Ectodermal cell (in vitro differentiated cells): ENCODE measurements around the gene FUT8.

Source experiments
- H3K27ac ChIP-seq: 2 replicates; pipeline ENCODE4 v1.7.0; 2013; ENCODE audit warnings: mild to moderate bottlenecking, low read depth, low read length; ENCODE audit not compliant: insufficient read depth, poor library complexity, severe bottlenecking
- H3K27me3 ChIP-seq: 2 replicates; pipeline ENCODE4 v1.7.0; 2013; ENCODE audit warnings: mild to moderate bottlenecking, low read length; ENCODE audit not compliant: insufficient read depth, control insufficient read depth, poor library complexity, severe bottlenecking
- H3K36me3 ChIP-seq: one replicate; pipeline ENCODE4 v1.7.0; 2013; ENCODE audit warnings: low read length; ENCODE audit not compliant: control insufficient read depth, insufficient read depth
- H3K4me1 ChIP-seq: one replicate; pipeline ENCODE4 v1.7.0; 2013; ENCODE audit warnings: low read length; ENCODE audit not compliant: control insufficient read depth, insufficient read depth
- H3K4me3 ChIP-seq: 2 replicates; pipeline ENCODE4 v1.7.0; 2013; ENCODE audit warnings: low read depth, low read length, control low read depth; ENCODE audit not compliant: insufficient read depth
- H3K9me3 ChIP-seq: 2 replicates; pipeline ENCODE4 v1.7.0; 2013; ENCODE audit warnings: mild to moderate bottlenecking, low read length, moderate library complexity; ENCODE audit not compliant: control insufficient read depth
- WGBS, 2 experiments: methylation state at CpG; one replicate each; pipeline ENCODE4 v1.1.7; 2013; ENCODE audit warnings: missing lambda C conversion rate in 2 of 2; 5-methylcytosine and 5-hydroxymethylcytosine counted together

FUT8 gene

DNA sequence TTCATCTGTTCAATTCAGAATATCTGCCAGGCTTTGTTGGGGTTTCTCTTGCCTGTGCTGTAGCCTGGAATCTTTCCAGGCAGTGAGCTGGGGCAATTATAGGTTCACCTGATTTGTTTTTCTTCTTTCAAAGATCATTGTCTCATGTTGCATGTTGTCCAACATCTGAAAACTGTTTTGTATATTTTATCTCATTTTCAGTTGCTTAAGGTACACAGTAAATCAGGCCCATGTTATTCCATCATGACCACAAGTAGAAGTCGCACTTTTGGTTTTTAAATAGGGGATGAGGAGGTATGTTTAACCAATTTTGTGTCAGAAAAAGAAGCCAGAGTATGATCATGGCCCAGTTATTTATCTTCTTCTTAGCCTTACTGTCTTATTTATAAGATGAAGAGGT lies 24.9 kb upstream of the FUT8 start:
- Histone ChIP-seq H3K27ac (no peak overlapping the region), H3K36me3 (no peaks in the 10 kb centered on the region), H3K4me1 (no peaks in the 10 kb centered on the region), H3K27me3 (no peaks in the 10 kb centered on the region), H3K4me3 (no peak overlapping the region), H3K9me3 (no peaks in the 10 kb centered on the region)
- WGBS, 2 experiments, result 92 to 100% methylated on average over 1 of the region's 1 CpG

DNA sequence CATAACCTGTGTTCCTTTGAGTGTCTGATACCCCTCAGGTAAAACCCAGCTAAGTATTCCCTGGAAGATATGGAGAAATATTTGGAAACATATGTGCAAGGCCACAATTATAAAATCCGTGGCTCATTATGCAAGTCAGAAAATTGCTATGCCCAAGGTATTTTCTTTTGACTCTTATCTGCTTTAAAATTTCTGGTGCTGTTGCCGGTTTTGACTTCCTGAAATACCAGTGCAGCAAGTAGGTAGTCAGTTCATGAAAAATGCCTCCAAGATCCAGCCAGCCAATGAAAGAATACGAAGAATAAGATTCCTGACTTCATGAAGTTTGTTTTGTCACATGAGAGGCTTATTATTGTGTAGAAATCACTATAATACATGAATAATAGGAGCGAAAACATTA lies 20.2 kb upstream of the FUT8 start:
- no peaks in the 10 kb centered on the region for H3K9me3 ChIP-seq
- no peaks in the 10 kb centered on the region for H3K27me3 ChIP-seq
- H3K4me3 ChIP-seq, result no peak overlapping the region
- H3K27ac ChIP-seq, result no peak overlapping the region
- H3K36me3 ChIP-seq, result no peaks in the 10 kb centered on the region
- 94 to 97% methylated on average over 4 of the region's 4 CpGs for WGBS, 2 experiments
- no peaks in the 10 kb centered on the region for H3K4me1 ChIP-seq

DNA sequence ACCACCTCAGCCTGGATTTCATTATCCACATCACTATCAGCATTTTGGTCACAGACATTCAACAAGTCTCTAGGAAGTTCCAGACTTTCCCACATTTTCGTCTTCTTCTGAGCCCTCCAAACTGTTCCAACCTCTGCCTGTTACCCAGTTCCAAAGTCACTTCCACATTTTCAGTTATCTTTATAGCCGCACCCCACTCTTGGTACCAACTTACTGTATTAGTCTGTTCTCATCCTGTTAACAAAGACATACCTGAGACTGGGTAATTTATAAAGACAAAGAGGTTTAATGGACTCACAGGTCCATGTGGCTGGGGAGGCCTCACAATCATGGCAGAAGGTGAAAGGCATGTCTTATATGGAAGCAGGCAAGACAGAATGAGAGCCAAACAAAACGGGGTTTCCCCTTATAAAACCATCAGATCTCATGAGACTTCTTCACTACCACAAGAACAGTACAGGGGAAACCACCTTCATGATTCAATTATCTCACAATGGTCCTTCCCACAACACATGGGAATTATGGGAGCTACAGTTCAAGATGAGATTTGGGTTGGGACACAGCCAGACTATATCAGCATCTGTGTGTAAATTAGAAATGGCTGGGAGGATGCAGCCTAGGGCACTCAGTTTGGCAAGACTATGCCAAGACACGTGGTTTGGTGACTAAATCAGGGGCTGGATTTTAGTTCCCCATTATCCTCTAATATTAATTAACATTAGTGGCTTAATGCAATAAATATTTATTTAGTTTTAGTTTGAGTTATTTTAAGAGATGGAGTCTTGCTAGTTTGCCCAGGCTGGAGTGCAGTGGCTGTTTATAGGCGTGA lies 16.2 kb upstream of the FUT8 start:
- Histone ChIP-seq H3K27me3 (no peaks in the 10 kb centered on the region), H3K4me3 (no peak overlapping the region), H3K36me3 (no peaks in the 10 kb centered on the region), H3K9me3 (no peaks in the 10 kb centered on the region), H3K4me1 (no peaks in the 10 kb centered on the region), H3K27ac (no peak overlapping the region)
- WGBS, 2 experiments, result 81 to 89% methylated on average over 4 to 5 of the region's 5 CpGs

- Histone ChIP-seq H3K27ac (no peak overlapping the region), H3K4me3 (no peak overlapping the region), H3K27me3 (no peaks in the 10 kb centered on the region), H3K36me3 (no peaks in the 10 kb centered on the region), H3K4me1 (no peaks in the 10 kb centered on the region), H3K9me3 (no peaks in the 10 kb centered on the region)
Measured at GRCh38 chr14:65403231-65403630, 9.3 kb upstream of the FUT8 start.

GRCh38 chr14:65408113-65408512 lies 4.4 kb upstream of the FUT8 start:
- no peak overlapping the region for H3K4me3 ChIP-seq
- no peaks in the 10 kb centered on the region for H3K4me1 ChIP-seq
- no peaks in the 10 kb centered on the region for H3K9me3 ChIP-seq
- H3K27me3 ChIP-seq, result no peaks in the 10 kb centered on the region
- 86 to 94% methylated on average over 3 of the region's 3 CpGs for WGBS, 2 experiments
- H3K27ac ChIP-seq, result no peak overlapping the region
- no peaks in the 10 kb centered on the region for H3K36me3 ChIP-seq

GRCh38 chr14:65410640-65411039 lies 1.9 kb upstream of the FUT8 start:
- WGBS, 2 experiments, result 85 to 96% methylated on average over 1 of the region's 2 CpGs
- no peak overlapping the region for H3K27ac ChIP-seq
- no peaks in the 10 kb centered on the region for H3K36me3 ChIP-seq
- no peak overlapping the region for H3K4me3 ChIP-seq
- H3K4me1 ChIP-seq, result peaks cover 3% of the 10 kb centered on the region
- H3K27me3 ChIP-seq, result no peaks in the 10 kb centered on the region
- H3K9me3 ChIP-seq, result no peaks in the 10 kb centered on the region

GRCh38 chr14:65411656-65412031 lies 886 bp upstream of the FUT8 start:
- 0 to 1% methylated on average over 31 of the region's 31 CpGs for WGBS, 2 experiments

GRCh38 chr14:65412856-65413738 lies 567 bp downstream of the FUT8 start:
- no peaks in the 10 kb centered on the region for H3K9me3 ChIP-seq
- 0% methylated on average over 87 of the region's 87 CpGs for WGBS, 2 experiments
- peak overlapping the region; percentile 77 for H3K4me3 ChIP-seq
- peaks cover 3% of the 10 kb centered on the region for H3K4me1 ChIP-seq
- H3K36me3 ChIP-seq, result no peaks in the 10 kb centered on the region
- H3K27ac ChIP-seq, result peak overlapping the region; percentile 91
- no peaks in the 10 kb centered on the region for H3K27me3 ChIP-seq

More at GRCh38 chr14:65411656-65412031, 886 bp upstream of the FUT8 start:
- peak overlapping the region; percentile 97 for H3K27ac ChIP-seq
- no peaks in the 10 kb centered on the region for H3K27me3 ChIP-seq
- H3K4me1 ChIP-seq, result peaks cover 3% of the 10 kb centered on the region
- no peaks in the 10 kb centered on the region for H3K36me3 ChIP-seq
- H3K4me3 ChIP-seq, result peak overlapping the region; percentile 77
- H3K9me3 ChIP-seq, result no peaks in the 10 kb centered on the region

DNA sequence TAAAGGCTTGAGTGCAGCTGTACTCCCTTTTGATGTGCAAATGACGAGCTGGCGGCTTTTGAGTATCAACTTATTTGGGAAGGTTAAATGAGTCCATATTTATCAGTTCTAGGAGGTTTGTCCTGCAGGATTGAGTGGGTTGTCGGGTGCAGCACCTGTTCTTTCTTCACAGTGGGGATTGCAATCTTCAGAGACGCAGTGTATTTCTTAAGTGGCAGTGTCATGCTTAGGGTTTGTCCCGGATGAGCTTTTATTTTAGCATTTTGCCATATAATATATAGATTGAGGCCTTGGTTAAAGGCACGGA lies 1.2 kb downstream of the FUT8 start:
- WGBS, 2 experiments, result 0 to 7% methylated on average over 3 to 5 of the region's 6 CpGs
- Histone ChIP-seq H3K4me3 (peak overlapping the region; percentile 77), H3K36me3 (no peaks in the 10 kb centered on the region), H3K4me1 (peaks cover 3% of the 10 kb centered on the region), H3K9me3 (no peaks in the 10 kb centered on the region), H3K27ac (peak overlapping the region; percentile 91), H3K27me3 (no peaks in the 10 kb centered on the region)

DNA sequence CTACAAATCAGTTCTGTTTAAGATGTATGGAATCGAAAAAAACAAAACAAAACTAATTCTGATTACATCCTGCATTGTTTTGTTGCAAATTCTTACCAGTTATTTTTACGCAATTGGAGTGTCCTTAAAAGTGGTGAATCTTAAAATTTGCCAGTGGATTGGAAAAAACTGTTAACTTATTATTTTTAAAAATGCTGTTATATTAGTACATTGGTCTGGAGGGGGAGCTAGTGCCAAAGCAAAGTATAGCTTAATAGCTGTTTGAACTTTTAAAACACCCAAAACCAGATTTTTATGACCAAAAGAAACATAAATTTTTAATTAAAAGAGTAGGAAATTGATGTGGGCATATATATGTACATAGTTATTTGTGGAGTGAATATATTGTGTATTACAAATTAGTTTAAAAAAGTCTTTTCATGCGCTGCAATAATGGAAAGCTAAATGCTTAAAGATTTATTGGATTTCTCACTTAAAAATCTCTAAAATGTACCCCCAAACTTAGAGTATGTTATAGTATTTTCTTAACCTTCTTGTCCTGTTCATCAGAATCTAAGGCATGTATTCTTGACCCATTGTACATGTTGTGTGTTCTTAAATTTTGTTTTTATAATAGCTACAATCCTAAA lies 2.5 kb downstream of the FUT8 start:
- H3K27me3 ChIP-seq, result no peaks in the 10 kb centered on the region
- peaks cover 3% of the 10 kb centered on the region for H3K4me1 ChIP-seq
- 81 to 90% methylated on average over 2 to 3 of the region's 3 CpGs for WGBS, 2 experiments
- H3K9me3 ChIP-seq, result no peaks in the 10 kb centered on the region
- H3K36me3 ChIP-seq, result no peaks in the 10 kb centered on the region
- H3K4me3 ChIP-seq, result peak overlapping the region; percentile 11
- H3K27ac ChIP-seq, result no peak overlapping the region
